ENCODE measurements around the gene PDZD2.
A peak's percentile ranks its signal among the peaks of the same experiment; 100 is the strongest.

Gene PDZD2

DNA sequence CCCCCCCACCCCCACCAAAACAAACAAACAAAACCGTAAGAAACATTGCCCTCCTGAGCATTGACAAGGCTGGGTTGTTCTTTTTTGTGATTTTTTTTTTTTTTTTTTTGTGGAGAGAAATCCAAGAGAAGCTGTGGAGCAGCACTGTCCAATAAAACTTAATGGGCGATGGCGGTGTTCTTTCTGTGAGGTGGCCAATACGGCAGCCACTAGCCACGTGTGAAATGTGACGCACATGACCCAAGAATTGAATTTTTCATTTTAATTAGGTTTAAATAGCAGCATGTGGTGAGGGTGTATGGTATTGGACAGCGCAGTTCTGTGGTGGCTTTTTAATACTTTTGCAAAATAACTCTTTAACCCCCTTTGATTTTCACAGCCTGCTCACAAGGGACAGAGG, 251.1 kb downstream of the PDZD2 start:
- DNase-seq: no peak

DNA sequence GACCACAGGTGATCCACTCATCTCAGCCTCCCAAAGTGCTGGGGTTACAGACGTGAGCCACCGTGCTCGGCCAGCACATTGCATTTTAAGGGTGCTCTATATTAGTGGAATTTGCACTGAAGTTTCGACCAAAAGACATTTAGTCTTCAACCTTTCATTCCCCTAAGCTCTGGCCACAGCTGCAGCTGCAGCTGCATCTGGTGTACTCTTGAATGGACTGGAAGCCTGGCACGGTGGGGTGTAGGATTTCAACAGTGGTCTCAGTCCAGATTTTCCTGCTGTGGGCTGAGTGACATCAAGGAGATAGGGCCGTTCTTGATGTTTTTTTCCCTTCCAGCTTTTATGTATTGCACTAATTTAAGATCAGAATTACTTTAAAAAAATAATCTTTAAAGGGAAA, 255.2 kb downstream of the PDZD2 start:
- DNase-seq: no peak

DNA sequence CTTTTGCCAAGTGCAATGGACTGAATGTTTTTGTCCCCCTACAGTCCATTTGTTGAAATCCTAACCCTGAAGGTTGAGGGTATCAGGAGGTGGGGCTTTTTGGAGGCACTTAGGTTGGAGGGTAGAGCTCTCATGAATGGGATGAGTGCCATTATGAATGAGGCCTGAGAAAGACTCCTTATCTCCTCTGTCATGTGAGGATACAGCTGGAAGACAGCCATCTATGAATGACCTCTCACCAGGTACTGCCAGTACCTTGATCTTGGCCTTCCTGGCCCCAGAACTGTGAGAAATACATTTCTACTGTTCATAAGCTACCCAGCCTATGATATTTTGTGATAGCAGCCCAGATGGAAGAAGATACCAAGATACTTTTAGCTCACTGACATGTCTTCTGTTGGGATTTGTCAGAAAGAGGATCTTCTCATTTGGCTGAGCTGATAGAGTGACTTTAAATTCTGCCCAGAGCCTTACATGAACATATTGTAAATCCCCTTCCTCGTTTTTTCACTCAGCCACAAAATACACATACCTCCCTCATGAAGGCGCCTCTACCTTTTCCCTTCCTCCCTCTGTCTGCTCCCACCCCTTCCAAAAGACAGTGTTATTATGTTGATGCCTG, 256.4 kb downstream of the PDZD2 start:
- peak; percentile 20 for DNase-seq

DNA sequence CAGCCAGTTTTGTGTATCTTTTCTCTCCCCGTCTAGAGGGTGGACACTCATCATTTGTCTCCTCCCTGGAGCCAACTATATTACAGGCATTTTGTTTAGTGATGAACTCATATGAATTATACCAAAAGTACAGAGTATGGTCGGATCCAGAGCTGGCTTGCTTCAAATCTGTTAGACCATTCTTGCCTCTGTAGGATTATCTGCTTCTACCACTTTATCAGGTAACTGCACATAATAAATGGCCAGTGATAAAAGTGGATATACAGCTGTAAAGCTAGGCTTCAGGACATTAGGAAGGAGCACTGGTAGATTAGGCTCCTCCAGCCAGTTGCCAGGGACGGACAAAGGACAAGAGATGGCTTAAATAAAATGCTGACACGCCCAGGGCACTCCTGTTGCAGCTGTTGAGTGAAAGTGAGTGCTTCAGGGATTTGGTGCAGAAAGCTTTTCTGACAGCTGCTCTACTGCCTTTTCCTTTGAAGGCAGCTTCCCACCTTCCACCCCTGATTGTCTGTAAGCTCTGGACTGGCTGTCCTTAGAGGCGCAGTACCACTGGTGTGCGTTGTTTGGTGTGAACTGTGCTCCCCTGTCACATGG, 259.2 kb downstream of the PDZD2 start:
- DNase-seq: no peak

DNA sequence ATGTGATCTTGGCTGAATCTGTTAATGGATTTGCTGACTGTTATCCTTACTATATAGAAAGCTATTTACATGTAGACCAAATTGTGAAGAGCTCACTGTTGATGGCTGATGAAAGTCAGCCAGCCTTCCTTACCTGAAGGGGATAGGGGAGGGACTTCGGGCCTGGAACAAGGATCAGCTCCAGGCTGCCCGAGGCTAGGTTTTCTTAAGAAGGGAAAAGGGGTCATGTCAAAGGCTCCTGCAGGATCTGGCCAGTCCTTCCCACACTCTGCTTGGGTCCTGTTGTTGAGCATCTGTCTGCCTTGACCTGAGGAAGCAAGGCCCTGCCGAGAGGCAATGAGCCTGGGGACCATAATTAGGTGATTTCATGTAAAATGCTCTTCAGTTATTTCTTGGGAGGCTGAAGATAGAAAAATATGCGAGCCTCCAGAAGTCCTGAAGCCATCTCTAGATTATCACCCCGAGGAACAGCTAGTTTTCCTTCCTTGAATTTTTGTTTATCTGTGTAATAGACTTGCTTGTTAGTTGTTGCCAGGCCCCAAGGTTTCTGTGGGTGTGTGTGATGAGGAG, 261.4 kb downstream of the PDZD2 start:
- DNase-seq: no peak

DNA sequence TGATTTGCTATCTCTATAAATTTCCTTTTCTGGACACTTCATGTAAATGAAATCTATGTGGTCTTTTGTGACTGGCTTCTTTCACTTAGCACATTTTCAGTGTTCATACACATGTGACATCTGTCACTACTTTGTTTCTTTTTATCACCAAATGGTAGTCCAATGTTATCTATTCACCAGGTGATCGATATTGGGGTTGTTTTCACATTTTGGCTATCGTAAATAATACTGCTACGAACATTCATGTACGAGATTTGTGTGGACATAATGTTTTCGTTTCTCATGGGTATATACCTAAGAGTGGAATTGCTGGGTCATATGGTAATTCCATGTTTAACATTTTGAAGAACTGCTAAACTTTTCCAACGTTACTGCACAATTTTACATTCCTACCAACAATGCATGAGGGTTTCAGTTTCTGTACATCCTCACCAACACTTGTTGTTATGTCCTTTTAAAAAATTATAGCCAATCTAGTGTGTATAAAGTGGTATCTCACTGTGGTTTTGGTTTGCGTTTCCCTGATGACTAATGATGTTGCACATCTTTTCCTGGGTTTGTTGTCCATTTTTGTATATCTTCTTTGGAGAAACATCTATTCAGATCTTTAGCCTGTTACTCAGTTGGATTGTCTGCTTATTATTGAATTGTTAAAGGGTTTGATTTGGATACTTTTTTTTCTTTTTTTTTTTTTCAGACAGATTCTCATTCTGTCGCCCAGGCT, 263.0 kb downstream of the PDZD2 start:
- no peak for DNase-seq

DNA sequence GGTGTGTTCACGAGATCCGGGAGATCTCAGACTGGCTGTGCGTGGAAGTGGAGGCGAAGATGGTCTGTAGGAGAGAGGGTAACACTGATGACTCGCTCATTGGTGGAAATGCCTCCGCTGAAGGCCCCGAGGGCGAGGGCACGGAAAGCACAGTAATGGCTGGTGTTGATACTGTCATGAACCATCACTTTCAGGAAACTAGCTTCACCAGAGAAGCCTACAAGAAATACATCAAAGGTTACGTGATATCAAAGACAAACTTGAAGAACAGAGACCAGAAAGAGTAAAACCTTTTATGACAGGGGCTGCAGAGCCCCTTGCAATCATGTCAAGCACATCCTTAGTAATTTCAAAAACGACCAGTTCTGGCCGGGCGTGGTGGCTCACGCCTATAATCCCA, 269.5 kb downstream of the PDZD2 start:
- DNase-seq: no peak

DNA sequence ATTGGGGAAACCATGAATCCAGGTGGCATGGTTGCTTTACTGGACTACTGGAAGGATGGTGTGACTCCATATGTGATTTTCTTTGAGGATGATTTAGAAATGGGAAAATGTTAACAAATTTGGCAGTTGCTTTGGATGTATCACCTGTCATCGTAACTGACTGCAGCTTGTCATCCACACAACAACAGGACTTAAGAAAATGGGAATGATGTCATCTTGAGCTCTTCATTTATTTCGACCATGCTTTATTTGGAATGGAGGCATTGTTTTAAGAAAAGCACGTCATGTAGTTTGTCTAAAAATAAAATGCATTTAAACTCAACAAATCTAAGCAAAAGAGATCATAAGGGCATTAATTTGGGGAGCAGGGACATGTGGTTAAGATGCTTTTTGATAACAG, 270.1 kb downstream of the PDZD2 start:
- DNase-seq: no peak

DNA sequence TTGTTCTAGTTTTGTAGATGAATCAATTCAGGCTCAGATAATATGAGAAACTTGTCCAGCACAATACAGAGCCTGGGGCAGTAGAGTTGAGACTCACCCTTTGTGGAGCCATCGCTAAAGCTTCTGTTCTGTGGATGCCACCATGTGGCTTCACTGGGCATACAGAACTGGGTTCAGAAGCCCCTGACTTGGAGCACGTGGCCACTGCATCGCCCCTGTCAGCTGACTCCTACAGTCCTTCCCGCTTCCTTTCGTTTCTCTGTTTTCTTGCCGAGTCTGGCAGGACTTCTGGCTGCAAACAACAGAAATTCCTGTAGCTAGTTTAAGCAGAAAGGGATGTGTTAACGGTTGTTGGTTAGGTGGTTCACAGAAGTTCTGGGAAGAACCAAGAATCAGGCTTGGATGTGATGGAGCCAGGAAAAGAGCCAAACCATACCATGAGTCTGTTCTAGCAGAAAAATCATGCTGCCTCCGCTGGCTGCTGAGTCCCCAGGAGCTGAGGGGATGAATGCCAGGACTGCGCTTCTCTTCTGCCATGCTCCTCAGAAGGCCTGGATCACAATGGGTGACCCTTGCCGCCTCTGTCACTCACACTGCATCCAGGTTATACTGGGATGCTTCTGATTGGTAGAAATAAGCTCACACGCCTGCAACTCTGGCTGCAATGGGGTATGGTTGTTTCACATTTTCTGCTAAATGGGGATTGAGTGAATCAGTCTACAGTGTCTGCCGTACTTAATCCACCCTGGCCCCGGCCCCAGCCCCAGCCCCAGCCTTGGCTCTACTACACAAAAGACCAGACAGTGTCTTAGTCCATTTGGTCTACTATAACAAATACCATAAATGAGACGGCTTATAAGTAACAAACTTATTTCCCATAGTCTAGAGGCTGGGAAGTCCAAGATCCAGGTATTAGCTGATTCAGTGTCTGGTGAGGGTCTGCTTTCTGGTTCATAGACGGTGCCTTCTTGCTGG, 272.6 kb downstream of the PDZD2 start:
- DNase-seq: no peak

DNA sequence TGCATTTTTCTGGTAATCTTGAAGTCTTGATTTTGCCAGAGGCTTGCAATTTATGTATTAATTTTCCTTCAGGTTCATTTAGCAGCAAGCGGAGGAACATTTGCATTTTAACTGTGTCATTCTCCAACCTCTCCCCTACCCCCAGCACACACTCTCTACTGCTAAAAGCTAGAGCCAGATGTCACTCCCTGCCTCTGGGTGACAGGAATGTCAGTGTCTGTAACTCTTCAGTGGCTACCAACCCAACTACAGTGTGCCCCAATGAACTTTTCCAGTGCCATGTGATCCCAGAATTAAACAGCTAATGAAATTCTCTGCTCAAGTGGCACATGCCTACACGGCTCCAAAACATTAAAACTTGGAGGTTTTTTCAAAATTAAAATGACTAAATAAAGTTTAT, 274.9 kb downstream of the PDZD2 start:
- no peak for DNase-seq

DNA sequence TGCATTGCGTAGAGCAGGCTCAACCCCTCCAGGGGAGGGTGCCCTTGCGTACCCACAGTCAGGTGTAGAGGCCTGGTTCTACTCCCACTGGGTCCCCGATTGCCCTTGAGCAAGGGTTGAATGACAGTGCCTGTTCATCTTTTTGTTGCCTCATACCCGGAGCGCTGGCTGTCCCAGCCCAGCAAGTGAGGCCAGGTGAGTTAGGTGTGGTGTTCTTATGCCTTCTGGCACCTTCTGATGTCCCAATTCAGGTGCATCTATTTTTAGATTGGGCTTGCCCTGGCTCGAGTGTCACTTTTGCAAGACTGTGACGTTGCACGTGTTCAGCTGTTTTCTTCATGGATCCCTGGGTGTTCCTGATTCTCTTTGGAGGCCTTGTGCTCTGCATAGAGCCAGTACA, 277.4 kb downstream of the PDZD2 start:
- DNase-seq: no peak

DNA sequence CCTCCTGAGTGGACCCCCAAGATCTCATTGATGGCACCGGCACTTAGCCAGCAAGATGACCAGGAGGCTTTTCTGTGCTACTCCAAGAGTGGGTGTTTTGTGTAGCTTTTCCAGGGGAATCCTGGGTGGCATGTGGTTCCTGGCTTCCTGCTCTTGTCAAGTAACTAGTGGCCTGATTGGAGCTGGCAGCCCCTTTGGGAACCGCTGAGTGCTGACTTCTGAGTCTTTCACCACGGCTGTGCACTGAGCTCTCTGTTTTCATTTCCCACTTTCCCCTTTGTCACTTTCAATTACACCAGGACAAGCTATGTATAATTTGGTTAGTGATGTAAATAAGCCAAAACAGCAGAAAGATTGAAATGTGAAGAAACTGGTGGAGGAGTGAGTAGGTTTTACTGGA, 279.8 kb downstream of the PDZD2 start:
- no peak for DNase-seq

DNA sequence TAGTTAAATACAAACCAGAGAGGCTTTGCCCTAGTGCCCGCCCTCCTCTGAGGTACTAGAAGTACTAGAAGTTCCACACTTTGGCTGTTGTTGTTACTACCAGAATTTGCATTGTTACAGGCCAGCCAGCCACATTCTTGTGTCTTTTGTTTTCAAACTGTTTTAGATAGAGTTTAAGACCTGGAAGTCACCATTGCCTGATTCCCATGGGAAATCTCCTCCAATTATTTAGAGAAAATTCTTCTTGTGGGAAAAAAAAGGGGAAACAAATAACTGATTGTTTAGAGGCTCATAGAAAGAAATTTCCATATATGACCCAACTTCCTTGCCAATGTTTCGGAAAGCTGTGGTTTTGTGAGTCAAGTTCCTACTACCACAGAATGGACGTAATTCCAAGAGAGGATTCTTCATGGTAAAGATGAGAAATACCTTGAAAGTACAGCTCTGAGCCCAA, 282.9 kb downstream of the PDZD2 start:
- no peak for DNase-seq

DNA sequence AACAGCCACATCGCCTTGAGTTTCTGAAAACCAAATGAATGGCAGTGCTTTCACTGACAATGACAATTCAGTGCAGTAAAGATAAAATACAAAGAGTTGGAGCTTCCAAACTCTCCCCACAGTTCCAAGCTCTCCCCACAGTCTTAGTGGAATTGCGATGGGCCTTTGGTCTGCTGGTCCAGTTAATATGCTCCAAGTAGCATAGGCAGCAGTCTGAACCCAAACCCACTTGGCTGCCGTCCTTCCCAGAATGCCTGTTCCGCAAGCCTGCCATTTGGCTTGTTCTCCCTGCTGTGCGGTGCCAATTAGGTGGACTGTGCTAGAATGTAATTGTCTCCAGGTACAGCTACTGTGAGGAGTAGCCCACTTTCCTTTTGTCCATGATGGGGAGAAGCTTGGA, 285.1 kb downstream of the PDZD2 start:
- no peak for DNase-seq

DNA sequence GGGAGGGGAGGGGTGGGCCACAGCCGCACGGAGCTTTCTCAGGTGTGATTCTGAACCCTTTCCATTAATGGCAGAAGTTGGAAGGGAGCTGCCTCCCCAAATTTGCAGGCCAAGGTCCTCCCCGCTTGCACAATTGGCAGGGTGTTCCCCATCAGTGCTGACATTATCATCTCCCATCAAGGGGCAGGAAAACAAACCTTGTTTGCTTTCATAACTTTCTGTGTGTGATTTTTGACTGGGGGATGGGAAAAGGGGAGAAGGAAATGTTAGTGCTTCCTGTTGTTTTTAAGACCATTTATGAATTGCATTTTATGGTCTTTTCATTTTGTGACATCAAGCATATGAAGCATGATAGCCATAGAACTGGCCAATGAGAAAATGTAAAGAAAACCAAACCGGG, 292.9 kb downstream of the PDZD2 start:
- no peak for DNase-seq

DNA sequence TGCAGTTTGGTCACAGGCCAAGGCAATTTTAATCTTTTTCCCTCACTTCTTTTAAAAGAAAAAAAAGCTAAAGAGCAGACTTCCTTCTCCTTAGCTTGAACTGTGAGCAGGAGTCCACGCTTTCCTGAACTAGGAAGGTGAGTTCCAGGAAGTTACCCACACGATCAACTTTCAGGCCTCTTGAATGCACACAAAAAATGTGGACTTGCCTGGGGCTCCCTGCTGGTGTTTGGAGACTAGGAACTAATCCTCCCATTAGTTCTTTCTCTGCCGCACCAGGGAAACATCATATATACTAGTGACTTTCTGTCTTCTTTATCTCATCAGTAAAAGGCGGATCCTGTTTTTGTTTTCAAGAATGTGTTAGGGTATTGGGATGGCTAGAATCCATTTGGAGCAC, 295.2 kb downstream of the PDZD2 start:
- no peak for DNase-seq

DNA sequence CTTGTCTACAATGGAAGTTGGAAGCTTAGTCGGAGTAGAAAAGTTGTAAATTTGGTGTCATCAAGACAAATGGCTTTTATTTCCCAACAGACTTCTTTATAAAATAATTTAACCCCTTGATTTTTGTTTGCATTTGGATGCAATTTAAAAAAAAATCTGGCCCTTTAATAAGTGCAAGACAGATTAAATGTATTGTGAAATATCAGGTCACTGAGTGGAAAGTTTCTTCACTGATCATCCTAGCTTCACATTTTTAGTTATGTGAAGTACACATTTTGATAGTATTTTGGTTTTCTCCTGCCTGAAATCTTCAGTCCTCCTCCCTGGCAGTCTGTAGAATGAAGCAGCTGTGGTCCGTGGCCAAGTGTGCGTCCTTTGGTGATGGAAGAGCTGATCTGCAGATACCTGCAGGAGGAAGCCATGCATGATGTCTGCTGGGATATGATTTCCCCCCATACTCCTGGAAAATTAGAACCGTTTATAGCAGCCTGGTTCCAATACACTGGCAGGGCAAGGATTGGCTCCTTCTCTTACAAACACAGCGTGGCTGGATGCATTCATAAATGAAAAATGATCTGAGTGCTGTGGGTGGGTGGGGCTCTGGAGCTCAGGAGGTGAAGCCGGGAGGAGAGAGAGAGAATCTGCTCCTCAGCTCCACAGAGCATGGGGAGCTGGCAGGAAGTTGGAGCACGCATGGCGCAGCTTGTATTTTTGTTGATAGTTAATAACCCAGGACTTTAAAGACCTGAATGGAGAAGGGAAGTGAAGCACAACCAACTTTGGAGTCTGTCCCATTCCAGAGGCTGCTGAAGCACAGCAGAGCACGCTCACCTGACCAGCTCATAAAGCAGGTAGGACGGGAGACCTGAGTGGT, 296.8 kb downstream of the PDZD2 start:
- no peak for DNase-seq

DNA sequence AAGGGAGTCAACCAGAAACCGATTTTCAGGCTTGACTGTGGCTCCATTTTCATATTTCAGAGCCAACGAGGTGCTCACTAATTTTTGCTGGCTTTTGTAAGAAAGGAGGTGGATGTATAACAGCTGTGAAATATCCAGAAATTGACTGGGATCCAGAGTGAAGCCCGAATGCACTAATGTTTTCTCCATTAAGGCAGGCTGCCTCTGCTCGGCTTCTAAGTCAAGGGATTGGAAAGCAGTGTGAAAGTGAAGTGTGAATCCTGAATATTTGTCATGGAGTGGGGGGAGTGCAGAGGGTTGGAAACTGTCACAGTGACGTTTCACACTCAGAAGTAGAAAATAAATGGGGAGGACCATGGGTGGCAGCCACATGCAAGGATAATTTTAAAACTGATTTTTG, 297.8 kb downstream of the PDZD2 start:
- DNase-seq: no peak

DNA sequence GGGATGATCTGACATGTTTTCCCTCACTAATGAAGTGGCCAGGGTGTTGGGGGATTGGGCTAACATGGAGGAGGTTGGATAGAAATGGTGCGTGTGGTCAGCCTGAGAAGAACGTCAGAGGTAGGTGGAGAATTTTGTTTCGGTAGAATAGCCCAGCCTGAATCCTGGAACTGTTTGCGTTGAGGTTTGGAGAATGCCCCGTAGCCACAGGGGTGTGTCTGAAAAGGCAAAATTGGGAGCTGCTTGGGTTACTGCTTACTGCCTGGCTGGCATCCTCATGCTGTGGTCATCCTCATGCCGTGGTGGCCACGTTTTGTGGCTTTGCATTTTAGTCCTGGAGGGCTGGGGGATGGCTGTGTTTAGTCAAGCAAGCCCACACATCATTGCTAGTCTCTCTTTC, 298.3 kb downstream of the PDZD2 start:
- DNase-seq: no peak

DNA sequence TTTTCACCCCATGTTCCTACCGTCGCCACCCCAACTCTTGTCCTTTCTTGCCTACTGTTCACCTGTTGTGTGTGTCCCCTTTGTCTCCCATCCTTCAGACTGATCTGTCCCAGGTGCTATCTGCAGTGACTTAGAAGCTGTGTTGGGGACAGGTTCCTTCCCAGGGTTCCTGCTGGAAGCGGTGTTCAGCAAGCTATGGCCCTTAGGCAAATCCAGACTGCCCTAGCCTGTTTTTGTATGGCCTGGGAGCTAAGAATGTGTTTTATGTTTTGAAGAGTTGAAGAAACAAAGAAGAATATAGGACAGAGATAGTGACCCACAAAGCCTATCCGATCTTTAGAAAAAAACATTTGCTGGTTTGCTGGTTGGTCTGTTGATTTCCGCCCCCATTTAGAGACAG, 298.8 kb downstream of the PDZD2 start:
- DNase-seq: no peak

DNA sequence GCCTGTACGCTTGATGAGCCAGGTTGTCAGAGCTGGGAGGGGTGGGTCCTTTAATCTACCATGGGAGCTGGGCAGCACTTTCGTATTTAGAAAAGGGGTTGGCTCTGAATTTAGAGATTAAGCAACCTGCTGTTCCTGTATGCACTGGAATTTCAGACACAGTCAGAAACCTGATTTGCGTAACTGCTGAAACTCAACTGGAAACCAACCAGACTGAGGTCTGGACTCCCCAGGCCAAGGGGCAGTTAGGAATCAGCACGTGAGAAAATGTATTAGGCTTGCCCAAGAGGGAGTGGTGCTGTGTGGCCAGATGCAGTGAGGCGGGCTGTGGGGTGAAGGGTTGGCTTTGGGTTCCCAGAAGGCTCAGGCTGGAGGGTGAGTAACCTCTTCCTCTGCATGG, 300.2 kb downstream of the PDZD2 start:
- no peak for DNase-seq

DNA sequence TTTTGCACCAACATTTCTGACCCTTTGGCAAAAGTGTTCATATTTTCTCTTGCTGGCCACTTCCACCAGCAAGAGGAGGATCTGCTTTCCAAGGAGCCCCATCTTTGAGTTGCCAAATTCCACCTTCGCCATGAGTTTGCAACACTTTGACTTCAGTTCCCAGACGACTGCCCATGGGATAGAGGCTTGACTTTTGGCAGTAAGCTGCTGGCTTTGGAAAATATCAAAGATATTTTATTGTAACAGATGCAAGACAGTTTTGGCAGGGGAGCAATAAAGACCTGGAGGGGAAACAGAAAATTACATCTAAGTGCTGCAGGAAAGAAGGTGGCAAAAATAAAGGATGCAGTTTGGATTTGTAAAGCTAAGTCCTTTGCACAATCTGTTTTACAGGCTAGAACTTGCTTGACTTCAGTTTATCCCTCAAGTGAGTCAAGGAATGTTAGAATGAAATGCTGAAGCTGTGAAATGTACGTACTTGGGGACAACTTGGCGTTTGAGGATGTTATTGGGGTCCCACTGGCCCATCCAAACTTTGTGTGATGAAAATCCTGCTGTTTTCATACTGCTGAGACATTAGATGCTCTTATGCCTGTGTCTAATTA, 302.3 kb downstream of the PDZD2 start:
- no peak for DNase-seq

Data from NCI-H2029 treated with DMSO at 0.1 percent for 48 hours (cell line).